ENCODE measurements around the gene CTIF.

Gene CTIF

DNA sequence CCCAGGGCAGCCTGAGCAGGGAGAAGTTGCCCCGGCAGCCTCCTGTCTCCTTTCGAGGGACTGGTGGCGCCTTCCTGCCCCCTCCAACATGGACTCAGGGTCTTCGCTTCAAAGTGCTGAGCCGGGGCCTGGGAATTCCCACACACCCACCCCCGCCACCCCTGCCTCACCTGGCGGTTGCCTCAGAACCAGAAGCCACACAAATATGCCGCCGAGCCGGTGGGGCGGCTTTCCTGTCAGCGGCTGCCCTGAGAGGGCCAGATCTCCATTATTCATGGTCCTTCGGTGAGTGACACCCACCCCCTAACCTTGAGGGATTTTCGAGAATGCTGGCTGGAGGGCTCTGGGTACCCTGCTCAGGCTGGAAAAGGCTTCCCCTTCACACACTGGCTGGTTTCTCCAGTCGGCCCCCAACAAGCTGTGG lies 340.2 kb downstream of the CTIF start:
- DNase-seq = no peak

DNA sequence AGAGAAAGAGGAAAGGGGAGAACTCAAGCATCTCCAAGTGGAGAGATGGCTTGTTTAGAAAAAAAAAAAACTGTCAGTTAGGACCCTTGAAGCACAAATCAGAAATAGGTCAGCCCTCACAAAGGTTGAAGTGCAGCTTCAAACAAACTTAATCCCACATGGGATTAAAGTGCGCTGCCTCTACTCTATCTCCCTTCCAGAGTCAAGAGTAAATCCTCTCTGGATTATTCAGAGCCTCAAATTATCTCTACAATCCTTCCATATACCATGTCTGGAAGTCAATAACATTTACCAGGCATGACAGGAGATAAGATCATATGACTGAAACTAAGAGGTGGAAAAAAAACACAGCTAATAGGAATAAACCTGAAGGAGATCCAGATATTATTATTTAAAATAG lies 342.1 kb downstream of the CTIF start:
- no peak for DNase-seq

DNA sequence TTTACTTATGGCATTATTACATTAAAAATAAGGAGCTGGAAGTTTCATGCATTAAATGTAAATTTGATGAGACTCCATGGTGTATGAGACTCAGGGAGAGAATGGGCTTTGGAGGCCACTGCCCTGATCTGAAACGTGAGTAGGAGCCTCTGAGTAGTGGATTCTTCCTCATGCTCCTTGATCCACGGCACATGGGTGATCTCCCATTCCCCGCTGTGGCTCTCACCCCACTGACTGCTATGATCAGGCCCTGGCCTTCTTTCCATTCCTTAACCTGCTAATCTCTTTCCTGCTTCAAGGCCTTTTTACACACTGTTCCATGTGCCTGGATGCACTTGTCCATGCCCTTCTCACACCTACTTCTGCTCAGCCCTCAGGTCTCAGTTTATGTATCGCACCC lies 343.5 kb downstream of the CTIF start:
- no peak for DNase-seq

DNA sequence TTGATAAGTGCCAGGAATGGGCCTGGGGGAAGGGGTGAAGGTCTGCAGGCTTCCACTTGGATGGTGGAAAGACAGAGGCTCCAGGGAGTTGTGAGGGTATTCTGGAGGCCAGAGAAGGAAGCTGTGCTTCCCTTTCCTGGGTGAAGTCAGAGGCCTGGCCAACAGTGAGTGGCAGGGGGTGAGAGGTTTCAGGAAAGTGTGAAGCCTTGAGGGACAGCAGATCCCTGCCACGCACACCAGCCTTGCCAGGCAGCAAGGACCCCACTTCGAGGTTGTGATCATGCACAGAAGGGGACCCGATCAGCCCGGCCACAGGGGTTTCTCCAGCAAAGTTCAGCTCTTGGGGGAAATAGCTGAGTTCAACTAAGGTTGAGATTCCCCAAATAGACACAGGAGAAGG lies 345.5 kb downstream of the CTIF start:
- DNase-seq = no peak

DNA sequence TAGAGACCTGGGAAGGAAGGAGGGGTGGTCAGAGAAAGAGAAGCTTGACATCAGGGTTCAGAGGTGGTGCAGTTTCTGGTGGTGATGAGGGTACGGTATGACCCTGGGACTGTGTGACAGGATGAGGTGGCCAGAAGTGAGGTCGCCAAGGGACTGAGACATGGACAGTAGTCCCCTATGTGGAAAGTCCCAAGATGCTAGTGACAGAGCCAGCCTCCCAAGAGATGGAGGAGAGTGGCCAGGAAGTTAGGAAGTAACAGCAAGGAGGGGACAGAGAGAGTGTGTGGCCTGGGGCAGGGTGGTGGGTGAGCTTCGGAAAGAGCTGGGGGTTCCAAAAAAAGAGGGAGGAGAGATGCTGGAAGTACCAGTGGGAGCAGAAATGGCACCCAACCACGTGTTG lies 345.9 kb downstream of the CTIF start:
- DNase-seq = no peak

DNA sequence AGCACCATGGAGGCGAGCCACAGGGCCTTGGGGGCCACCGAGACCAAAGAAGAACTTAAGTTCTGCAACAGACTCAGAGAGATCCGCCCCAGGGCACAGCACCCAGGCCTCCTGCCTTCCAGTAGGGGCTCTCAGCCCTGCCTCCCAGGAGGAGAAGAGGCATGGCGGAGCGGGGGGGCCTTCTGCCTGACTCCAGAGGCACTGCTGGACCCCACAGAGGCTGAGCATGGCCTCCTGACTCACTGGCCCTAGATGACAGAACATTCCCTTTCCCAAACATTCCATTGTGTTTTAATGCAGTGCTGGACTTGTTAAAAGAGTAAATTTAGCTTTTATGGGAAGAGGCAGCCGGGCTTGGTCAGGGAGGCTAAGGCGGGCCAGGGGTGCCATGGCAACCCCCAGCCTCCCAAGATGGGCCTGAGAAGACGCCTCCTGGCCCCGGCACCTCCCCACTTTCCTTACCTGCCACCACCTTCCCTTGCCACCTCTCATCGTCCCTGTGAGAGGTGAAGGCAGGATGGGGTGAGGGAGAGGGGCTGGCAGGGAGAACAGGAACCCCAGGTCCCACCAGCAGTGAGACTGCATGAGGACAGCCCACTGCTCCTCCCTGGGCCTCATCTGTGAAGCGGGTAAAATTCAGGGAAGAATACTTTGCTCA lies 346.6 kb downstream of the CTIF start:
- no peak for DNase-seq

DNA sequence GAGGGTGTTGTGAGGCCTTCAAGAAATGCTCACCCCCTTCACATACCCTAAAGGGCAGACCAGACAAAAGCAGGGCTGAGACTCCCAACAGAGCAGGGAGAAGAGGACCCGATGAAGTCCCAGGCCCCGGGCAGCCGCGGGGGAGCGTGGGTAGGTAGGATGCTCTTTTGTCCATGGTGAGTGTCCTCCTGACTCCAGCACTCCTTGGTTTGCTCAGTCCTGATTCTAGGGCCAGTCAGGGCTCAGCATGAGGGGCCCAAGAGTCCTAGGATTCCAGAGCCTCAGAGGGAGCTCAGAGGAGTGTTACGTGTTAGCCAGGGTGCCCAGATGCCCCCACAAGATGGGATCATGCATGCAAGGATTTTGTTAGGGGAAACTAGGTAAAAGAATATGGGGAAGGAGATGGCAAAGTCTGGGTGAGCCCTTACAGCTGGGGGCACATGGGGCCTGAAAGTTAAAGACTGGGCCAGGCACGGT lies 347.1 kb downstream of the CTIF start:
- no peak for DNase-seq

DNA sequence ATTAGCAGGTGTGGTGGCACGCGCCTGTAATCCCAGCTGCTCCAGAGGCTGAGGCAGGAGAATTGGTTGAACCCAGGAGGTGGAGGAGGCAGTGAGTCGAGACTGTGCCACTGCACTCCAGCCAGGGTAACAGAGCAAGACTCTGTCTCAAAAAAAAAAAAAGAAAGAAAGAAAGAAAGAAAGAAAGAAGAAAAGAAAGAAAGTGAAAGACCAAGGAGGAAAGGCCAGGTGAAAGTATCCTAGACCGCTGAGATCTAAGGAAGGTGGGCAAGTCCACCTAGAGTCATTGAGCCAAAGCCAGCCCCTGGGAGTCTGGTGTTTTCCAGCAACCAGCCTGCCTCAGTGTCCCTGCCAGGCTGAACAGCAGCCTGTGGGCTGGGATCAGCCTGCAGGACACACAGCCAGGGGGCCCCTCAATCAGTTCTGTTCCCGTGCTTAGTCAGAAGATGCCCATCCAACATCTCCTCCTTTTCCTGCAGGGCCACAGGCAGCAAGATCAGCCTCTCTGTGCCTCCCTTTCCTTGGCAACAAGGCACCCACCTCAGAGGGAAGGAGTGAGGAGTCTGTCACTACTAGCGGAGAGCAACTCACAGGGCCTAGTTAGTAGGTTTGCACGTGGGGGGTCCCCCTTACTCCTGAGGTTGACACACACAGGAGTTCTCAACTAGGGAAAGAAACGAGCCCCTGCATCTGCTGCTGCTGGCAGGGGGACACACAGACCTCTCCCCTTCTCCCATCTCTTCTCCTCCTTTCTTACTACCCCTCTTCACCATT lies 347.9 kb downstream of the CTIF start:
- no peak for DNase-seq

DNA sequence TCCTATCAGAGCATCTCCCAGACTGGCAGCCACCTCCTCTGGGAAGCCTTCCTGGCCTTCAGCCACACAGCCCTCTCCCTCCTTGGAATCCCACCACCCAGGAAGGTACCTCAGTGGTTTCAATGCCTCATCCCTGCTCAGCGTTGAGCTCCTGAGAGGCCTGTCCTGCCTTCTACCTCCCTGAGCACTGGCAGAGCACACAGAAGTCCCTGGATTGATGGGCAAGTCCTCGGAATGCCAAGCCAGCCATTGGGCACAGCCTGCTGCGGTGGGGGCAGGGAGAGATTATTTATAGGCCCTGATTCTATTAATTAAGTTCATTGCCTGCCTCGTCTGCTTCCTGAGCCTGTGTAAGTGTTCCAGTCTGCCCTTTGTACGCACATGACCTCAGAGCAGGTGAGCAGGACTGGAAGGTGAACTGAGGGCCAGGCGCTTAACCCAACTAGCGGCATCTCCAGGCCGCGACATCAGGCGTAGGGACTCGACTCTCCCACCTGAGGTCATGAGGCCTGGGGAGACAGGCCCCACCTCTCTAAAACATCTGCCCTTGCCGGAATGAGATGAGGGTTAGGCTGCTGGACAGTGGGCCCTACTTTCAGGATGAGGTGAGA lies 348.6 kb downstream of the CTIF start:
- no peak for DNase-seq

DNA sequence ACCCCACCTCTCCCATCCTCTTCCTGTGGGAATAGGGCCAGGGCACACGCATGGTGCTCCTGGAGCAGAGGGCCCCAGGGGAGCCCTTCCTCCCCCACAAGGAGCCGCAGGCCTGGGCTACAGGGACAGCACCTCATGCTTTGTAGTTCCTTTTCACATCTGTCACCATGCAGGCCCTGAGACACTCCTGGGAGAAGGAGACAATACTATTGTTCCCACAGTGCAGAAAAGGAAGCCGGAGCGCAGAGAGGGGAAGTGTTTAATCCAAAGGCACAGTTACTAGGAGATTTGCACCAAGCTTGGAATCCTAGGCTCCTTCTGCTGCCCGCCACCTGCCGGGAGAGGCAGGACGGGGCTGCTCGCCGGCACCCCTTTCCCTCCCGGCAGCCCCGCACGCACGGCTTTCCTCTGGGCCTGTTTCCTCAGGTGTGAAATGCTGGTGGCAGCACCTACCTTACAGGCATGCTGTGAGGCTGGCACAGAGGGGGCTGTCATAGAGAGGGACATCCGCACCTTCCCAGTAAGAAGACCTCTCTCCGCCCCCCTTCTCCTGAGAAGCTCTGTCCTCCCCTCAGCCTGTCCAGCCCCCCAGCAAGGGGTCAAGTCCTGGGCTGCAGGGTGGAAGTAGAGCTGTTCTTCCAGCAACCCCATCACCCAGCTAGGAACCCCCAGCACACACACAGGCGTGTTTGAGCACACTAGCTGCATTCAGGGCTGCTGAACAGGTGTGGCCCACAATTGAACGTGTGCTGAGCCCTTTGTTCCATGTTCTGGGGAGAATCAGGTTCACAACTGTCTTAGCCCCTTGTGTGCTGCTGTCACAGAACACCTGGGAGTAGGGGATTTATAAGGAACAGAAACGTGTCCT lies 349.3 kb downstream of the CTIF start:
- no peak for DNase-seq

DNA sequence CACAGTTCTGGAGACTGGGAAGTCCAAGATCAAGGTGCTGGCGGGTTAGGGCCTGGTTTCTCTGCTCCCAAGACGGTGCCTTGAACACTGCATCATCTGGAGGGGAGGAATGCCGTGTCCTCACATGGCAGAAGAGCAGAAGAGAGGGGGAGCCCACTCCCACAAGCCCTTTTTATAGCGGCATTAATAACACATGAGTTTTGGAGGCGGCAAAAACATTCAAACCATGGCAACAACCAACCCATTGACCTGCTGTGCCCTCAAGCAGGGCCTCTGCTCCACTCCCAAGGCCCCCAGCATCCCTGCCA lies 349.9 kb downstream of the CTIF start:
- DNase-seq = no peak

DNA sequence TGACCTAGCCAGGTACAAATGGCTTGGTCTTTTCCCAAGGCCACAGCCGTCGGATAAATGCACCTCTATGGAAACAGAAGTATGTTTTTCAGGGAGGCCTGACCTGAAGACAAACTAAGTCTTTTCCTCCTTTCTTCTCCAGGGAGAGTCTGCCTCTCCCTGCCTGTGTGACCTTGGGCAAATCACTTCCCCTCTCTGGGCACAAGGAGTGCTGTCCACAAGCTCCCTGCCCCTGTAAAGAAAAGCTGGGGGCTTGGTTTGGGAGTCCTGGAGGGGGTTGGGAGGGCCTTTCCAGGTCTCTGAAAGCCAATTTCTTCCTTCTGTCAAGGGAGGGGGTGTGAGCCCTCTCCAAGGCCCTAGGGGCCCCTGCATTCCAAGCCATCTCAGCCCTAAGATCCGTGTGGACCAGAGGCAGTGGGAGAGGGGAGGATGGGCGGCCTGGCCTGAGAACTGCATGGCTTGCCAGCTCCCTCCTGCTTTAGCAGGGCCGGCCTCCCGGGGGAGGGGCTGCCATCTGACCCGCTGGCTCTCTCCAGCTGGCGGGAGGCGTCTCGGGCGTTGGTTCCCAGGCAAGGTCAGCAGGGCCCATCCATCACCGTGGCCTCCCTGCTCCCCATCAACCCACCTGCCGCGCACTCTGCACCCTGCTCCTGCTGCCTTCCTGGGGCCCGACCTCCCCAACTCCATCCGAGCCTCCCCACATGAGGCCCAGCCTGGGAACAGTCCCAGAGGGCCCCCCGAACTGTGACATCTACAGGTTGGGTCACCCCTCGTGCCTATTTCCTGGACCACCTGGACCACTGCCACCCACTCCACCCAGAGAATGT lies 350.5 kb downstream of the CTIF start:
- no peak for DNase-seq

DNA sequence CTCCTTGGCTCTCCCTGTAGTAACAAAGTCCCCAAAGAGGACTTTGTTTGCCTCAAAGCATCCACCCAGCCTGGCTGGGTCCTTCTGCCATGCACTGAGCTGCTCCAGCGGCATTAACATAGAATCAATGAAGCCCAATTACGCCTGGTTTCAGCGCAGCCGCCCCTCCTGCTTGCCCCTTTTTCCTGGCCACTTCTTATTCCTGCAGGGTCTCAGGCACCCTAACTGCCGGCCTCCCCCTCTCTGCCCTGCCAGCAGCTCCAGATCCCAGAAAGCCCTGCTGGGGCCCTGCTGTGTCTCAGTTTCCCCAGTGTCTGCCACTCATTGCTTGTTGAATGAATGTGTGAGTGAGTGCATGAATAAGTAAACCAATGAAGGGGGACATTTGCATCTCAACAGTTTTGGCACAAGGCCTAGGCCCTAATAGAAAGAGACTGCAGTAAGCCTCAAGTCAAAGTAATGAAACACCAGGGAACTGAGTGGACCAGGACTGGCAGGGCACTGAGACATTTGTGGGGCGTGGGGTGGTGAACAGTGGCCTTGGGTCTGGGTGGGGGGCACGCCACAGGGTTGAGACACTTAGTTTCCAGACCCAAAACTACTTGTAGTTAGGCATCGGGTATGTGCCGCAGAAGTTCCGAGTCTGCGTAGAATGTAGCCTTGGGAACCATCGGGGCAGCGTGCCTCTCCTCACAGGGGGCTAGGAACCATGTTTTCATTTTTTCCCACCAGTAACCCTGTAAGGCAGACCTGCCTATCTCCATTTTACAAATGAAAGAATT lies 351.3 kb downstream of the CTIF start:
- DNase-seq = no peak

DNA sequence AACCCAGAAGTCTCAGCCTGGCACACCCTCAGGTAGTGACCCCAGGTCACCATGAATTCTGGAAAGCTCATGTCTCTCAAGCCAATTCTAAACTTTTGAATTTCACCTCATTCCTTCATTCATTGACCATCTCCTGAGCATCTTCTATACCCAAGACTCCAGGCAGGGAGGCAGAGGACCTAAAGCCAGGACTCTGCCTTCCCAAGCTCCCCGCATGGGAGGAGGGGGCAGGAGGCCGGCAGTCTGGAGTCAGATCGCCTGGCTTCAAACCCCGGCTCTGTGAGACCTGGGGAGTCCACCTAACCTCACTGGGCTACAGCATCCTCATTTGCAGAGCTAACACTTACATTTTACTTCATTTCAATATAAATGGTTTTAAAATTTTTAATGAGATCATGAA lies 352.9 kb downstream of the CTIF start:
- no peak for DNase-seq

DNA sequence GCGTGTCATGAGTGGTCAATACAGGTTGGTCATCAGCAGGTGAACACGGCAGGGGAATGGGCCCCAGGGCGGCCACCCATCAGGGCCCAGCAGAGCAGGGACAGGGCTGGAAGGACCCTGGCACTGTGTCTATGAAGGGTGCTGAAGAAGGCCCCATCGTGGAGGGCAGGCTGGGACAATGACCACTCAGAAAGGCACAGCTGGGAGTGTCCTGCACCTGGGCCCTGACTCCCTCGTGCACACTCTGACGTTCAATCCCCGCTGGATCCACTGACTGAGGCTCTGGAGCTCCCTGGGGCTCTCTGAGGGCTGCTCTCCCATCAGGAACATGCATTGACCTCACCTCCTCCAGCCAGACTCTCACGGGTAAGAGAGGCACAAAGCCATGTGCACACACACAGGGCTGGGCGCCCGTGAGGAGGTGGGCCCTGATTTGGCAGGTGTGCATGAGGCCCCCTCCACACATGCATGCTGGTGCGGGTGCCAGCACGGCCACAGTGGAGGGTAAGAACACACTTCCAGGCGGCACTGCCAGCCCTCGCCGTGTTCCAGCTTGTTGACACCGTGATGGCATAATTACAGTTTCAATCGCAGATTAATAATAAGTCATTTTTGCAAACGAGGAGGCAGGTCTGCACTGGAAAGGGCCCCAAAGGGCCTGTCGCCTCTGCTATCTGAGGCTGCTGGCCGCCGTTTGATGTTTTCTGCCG lies 353.5 kb downstream of the CTIF start:
- DNase-seq = no peak

DNA sequence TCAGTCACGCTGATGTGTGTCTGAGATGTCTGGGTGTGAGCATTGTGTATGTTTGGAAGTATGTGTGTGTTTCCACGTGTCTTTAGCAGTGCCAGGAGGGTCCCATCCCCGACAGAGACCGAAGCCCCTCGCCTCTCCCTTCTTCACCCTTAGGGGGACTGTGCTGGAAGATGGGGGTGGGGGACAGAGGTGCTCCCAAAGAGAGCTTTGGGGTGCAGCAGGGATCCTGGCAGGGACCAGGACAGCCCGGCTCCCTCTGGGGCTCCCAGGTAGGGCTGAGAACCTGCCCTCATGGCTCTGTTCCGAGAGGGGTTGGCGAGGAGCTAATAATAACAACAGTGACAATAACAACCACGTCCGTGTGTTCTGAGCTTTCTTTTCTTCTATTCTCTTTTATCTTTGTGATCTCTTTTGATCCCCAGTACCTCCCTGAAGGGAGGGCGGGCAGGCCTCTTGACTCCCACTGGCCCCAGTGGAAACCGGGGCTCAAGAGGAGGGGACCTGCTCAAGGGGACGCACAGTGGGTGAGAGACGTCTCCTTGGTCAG lies 354.3 kb downstream of the CTIF start:
- DNase-seq = no peak

DNA sequence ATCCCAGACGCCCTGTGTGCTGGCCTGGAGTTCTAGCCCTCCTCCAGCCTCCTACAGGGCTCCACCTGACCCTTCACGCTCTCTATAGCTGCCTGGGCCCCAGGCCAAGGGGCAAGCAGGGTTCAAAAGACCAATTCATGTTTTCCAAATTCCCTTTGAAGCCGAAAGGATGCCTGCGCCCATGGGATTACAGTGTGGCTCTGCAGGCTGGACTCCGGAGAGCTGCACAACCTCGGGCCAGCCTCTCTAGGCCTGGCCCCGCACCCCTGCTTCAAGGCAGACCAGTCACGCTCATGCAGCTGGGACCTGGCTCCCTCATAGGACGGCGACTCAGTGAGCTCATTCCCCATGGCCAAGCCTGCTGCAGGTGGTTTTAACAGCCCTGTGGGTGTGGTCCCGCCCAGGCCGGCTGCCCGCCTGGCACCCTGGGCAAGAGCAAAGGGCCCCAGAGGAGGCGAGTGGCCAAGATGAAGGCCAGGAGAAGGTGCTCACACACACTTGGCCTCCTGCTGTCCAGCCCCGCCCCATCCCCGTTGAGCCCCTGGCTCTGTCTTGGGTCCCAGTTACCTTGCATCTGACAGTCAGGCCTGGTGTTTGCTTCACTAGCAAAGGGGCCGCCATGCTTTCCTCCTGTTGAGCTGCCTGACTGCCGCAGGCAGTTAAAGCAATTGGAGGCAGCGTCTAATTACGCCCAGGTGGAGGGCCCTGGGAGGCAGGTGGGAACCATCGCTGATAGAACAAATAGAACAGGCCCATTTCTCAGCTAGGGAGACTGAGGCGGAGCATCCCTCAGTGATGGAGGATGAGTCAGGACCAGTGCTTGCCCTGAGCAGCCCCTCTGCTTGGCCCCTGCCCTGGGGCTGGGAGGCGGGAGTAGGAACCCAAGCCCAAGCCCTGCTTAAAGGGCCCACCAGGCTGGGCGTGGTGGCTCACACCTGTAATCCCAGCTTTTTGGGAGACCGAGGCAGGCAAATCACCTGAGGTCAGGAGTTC lies 355.1 kb downstream of the CTIF start:
- DNase-seq = no peak

DNA sequence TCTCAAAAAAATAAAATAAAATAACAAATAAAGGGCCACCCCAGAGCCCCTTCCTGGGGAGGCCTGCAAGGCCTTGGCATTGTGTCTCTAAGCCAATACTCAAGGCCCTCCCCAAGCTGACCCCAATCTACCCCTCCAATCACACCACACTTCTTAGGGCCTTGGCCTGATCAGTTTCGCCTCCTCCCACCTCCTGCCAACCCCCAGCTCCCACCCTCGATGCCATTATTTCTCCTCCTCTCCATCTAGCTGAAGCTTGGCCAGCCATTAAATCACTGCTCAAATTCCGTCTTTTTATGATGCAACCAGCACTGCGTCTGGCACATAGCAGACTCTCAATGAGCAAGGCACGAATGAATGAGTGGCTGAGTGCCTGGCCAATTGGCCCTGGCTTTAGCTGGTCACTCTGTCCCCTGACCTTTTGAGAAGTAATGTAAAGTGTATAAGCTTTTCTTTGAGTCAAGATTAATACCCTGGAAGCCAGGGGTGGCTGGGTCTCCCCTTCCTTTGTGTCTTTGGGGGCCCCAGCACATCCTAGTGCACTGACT lies 356.0 kb downstream of the CTIF start:
- DNase-seq = no peak

DNA sequence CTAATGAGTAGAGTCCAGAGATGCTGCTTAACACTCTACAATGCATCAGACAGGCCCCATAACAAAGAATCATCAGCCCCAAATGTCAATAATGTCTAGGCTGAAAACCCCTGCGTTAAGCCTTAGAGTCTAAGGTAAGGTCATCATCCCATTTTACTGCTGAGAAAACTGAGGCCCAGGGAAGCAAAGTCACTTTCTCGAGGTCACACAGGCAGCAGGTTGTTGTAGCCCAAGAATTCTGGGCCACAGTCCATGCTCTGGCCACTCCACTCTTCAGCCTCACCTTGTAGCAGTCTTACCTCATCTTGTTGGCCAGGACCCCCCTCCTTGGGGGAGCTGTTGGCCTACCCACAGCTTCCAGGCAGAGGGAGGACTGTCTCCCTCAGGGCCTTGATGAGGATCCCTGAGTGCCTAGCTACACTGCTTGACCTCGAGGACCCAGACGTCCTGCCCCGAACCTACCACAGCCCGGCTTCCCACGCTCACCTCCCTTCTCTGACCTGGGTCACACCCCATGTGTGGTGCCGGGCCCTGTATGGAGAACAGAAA lies 357.6 kb downstream of the CTIF start:
- no peak for DNase-seq
